A172 (cell line): ENCODE measurements around the gene RASAL2. TPM values are rescaled to one million over a fixed set of nuclear protein-coding genes. Genes with fewer than 3 reads are reported as not detected.
"Not testable (repeated sequence)": the region's sequence is repeated elsewhere in the genome, so short reads cannot be mapped to it uniquely, and the experiment has no call there.

Experiments
- DNase-seq: peaks from one replicate; pipeline ENCODE4 v3.0.0-alpha.2; 2015; ENCODE audit warnings: low spot score
- total RNA-seq: library from RNA; depleted of rRNA; stranded (reverse); fragments of >200 nt; shearing (Covaris generic); gene quantifications from 2 replicates; pipeline ENCODE4 v1.2.3, GENCODE V29; 2014

RASAL2 gene
- total RNA-seq, 1 experiment from 2014 or later = 18.7 TPM

DNA sequence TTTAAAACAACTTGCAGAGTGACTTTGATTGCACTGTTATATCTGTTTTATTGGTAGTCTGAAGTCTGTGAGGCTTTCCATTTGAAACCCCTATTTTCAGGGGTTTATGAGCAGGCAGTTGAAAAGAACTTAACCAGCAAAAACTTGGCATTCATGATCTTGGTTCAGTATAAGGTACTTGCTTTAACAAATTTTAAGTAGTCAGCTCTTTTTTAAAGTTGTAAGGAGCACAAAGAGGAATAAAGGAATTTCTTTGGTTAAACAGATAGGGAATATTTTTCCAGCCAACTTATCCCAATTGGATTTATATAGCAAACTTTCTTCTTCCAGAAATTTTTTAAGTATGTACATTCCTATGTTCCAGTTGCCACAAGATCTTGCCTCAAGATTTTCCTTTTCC is 138.2 kb downstream of the RASAL2 start:
- DNase-seq = no peak

DNA sequence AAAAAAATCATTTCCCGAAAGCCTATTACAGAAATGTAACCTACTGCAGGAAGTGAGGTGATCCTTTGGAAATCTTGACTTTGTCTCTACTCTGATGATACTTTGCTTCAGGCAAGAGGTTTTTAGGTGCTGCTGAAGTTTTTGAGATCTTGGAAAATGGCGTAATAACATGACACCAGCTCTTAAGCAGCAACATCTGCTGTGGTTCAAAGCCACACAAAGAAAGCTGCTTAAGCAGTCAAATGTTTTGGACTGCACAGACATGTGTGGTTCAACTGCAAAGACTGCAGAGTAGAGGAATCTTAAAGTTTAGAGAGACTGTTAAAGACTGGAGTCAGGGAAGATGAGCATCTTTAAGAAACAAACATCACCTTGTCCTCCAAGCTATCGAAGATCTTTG is 139.0 kb downstream of the RASAL2 start:
- no peak for DNase-seq

DNA sequence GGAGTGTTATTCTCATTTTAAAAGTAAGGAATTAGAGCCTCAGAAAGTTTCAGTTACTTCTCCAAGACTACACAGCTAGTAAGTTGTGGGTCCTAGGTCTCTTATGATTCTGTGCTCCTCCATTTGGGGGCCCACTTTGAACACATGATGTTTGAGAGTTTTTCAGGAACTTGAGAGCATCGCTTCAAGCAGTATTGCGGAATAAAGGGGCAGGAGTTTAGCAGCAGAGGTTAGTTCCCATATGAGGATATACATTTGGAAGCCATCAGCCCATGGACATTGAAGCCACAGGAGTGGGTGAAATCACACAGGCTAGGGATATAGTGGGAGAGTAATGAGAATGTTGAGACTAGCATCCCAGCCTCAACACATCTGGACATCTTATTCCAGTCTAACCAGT is 143.2 kb downstream of the RASAL2 start:
- DNase-seq = no peak

DNA sequence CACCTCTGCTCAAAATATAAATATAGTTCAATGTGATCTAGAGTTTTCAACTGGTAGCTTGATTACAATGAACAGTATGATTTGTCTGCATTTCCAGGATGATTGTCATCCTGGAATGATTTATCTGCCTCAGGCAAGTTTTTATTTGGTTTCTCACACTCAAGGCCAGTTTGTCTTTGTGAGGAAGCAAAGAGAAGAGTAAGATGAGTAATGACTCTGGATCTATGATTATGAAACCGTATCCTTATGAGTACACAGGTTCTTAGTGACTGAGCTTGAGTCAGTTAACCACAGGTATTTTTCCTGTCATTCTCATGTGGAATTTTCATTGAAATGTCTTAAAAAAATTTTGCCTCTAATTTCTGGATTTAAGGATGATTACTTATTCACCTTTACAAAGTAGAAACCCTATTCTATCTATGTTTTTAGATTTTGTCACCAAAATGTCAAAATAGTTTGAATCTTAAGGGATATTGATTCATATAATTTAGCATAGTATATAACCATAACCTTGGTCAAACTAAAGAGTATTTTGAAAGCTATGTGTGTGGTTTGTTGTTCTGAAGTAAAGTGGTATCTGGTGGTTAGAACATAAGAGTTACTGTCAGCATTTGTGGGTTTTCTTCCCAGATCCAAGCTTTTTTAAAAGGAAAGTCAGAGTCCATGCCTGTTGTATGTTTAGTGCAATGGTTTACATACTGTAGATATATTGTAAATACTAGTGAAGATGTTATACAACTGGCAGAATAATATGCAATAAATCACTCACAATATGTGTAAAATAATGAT is 145.0 kb downstream of the RASAL2 start:
- DNase-seq = peak; percentile 99

DNA sequence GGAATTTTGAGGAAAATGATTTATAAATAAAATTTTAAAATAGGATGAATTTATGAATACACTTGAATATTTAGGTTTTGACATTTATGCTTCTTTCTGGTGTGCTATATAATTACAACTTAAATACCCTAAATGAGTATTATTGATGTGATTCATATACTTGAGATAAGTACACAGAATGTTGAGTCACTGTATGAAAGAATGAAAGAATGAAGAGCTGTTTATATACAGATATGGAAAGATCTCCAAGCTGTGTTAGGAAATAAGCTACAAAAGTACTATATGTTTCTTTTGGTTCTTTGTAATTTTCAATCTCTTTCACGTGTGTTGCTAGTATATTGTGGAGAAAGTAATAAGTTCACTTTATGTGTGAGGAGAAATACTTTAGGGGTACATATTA is 147.2 kb downstream of the RASAL2 start:
- peak; percentile 45 for DNase-seq

DNA sequence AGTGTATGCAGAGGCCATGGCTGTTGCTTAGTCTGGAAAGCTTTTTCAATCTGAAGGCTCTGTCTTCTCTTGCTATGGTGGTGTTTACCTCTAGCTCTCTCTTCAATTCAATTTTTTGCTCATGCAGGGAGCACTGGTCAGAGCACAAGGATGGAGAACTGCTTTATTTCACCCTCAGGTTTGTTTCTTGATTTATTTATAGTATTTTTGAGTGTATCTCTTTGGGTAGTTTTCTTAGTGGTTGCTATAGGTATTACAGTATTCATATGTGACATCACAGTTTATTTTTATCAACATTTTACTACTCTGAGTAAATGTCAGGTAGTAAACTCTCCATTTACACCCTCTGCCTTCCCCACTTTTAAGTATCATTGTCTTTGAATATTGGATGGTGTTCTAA is 147.9 kb downstream of the RASAL2 start:
- no peak for DNase-seq

DNA sequence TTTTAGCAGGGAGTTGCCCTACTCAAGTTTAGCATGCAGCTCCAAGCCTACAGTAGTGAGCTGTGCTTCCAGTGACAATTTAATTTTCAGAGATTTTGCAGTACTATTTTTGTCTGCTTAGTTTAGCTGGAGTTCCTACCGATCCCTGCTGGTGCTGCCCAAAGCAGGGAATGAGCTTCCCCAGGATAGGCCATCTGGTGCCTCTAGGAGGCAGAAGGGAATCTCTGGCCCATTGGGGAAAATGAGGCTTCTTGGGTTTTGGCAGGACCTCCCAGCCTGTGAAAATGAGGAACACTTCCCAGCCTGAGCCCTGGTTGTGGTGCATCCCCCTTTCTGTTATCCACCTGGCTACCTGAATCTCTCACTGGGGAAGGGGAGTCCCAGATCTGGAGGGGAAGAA is 149.2 kb downstream of the RASAL2 start:
- no peak for DNase-seq

DNA sequence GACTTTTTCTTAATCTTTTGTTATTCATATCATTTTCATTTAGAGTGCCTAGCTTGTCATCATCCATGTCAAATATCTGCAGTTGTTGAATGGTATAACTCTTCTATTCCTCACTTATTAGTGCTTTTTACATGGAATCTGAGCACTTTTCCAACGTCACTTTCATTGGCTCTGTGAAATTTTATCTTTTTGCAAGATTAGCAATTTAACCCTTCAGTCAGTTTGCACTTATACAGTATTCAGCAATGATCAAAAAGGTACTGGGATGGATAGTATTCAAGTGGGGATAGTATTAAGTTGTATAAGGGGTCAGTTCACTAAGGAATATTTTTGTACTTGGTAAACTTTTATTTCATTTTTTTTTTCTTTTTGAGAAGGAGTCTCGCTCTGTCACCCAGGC is 150.0 kb downstream of the RASAL2 start:
- DNase-seq = no peak

DNA sequence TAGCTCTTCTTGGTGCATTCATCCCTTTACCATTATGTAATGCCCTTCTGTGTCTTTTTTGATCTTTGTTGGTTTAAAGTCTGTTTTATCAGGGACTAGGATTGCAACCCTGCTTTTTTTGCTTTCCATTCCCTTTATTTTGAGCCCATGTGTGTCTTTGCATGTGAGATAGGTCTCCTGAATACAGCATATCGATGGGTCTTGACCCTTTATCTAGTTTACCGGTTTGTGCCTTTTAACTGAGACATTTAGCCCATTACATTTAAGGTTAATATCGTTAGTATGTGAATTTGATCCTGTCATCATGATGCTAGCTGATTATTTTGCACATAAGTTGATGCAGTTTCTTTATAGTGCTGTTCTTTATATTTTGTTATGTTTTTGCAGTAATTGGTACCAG is 154.4 kb downstream of the RASAL2 start:
- DNase-seq = not testable (repeated sequence)

DNA sequence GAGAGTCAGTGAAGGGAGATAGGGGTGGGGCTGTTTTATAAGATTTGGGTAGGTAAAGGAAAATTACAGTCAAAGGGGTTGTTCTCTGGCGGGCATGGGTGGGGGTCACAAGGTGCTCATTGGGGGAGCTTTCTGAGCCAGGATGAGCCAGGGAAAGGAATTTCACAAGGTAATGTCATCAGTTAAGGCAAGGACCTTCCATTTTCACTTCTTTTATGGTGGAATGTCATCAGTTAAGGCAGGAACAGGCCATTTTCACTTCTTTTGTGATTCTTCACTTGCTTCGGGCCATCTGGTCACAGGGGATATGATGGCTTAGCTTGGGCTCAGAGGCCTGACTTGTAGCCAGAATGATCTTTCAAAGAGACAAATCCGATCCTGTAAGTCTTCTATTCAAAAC is 159.7 kb downstream of the RASAL2 start:
- DNase-seq = not testable (repeated sequence)

DNA sequence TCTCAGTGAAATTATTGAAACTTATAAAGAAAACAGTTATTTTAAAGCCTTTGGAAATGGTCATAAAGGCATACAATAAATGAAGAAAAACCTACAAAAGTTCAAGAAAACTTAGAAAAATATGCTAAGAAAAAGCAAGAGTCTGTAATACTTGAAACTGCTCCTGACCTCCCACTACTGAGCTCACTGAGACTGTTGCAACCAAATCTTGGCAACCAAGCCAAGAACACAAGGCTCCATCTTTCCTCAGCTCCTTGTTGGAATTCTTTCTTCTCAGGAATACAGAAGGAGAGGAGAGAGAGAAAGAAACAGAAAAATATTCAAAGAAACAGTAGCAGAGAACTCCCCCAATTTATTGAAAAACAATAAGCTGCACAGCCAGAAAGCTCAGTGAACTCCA is 160.5 kb downstream of the RASAL2 start:
- no peak for DNase-seq

DNA sequence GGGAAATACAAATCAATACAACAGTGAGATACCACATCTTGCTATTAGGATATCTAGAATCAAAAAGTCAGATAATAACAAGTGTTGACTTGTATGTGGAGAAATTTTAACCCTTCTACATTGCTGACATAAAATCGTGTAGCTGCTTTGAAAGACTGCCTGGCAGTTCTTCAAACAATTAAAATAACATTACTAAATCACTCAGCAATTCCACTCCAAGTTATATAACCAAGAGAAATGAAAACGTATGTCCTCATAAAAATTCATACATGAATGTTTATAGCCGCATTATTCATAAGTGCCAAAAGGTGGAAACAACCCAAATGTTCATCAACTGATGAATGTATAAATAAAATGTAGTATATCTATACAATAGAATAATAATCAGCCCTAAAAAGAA is 164.6 kb downstream of the RASAL2 start:
- no peak for DNase-seq

DNA sequence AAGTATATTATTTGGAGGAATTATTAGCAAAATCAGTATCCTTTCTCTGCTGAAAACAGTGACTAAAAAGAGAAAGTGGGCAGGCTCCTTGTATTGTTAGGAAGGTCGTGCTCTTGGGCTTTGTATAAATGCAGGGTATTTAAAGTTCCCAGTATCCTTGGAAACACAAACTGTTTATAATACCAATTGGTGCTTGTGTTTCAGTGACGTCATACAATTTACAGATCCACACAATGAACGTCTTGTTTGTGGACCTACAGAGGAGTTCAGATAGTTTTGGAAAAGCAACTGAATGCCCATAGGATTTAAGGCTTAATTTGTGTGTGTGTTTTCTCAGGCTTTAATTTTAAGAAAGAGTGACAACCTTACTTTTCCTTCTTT is 168.2 kb downstream of the RASAL2 start:
- DNase-seq = no peak

DNA sequence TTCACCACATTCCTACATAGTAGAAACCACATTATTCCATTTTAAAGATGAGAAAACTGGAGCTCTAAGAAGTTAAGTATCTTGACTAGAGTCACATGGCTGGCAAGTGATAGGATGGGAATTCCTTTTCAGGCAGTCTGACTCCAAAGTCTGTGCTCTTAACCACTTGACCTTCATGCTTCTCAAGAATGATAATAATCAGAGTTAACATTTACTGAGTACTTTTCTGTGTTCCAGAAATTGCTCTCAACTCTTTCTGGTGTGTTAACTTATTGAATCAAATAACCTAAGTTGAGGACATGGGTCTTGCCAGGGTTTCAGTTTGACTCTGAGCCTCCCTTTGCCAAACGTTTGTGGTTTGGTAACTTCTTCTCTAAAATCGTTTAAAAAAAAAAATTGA is 169.4 kb downstream of the RASAL2 start:
- DNase-seq = no peak

DNA sequence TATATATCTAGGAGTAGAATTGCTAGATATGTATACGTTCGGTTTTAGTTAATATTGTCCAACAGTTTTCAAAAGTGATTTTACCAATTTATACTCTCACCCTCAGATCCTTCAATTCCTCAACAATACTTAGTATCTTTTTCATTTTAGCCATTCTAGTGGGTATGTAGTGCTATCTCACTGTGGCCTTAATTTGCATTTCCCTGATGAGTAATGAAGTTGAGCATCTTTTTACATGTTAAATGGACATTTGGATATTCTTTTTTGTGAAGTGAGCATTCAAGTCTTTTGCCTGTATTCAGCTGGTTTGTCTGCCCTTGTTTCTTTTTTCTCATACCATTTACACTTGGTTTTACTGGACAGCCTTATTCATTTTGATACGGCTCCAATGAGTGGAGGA is 172.2 kb downstream of the RASAL2 start:
- DNase-seq = no peak

DNA sequence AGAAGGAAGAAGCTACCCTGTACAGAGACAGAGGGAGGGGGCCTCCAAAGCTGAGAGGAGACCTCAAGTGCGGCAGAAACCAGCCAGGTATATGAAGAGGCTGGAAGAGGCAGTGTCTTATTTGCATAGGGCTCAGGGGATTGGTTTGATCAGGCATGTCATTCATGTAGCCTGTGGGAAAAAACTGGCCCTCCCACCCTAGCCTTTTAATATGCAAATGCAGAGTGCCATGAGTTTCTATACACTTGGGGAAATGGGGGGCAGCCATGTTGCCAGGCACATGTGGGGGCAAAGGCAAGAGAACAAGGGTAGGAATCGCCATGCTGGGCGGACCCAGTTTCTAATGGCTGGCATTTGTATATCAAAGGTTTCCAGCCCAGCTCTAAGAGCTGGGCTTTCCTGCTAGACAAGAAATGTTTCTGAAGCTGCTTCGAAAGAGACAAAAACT is 172.7 kb downstream of the RASAL2 start:
- no peak for DNase-seq

DNA sequence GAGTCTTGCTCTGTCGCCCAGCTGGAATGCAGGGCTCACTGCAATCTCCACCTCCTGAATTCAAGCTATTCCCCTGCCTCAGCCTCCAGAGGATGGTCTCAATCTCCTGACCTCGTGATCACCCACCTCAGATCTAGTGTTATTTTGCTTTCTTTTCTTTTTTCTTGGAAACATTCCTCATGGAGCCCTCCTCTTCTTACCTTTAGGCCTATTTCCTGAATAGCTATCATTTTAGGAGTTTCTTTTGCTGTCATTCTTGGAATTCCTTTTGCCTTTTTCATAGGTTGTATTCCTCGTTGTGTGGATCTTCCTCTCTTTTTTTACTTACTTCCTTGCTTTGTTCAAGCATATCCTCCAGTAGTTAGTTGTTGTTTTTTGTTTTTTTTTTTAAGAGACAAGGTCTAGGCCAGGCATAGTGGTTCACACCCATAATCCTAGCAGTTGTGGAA is 173.8 kb downstream of the RASAL2 start:
- peak; percentile 75 for DNase-seq

DNA sequence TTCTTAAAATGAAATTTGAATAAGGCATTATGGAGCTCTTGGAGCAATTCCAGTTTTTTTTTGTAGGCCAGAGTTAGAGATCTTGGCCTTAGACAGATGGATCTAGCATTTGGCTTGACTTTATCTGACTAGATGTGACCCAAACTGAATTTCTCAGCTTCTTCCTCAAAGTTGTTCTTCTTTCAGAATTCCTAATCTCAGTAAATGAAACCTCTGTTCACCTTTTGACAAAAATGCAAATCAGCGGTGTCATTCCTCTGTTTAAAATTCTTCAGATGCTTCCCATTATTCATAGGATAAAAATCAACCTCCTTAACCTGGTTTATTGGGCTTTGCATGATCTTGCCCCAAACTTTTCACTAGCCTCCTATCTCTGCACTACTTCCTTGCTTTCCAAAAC is 177.6 kb downstream of the RASAL2 start:
- no peak for DNase-seq

DNA sequence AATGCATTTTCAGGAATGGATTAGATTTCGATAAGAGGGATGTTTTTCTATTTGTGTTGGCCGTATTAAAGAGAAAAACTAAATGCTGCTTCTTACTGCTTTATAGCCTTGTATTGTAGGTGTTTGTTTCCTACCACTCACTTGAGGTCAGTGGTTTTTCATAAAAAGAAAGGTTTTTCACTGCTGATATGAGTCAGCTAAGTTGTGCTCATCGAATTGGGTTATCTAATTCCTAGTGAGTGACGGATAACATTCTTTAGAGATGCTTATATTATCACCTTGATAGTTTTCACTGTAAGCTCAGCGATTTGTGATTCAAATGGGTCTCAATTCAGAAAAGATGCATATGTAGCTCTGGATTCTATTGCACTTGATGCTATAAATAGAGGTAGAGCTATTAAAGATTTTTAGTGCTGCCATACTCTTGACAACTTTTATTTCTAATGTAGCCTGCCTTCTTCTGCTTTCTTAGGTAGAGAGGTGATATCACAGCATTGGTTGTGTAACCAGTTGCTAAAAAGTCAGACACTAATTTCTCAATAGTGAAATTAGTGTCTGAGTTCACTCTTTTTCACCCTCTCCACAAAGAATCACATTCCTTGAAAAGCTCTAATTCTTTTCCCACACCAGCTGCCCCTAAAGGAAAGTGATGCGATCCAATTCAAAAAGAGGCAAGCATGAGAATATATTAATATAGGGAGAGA is 180.0 kb downstream of the RASAL2 start:
- DNase-seq = peak; percentile 72

DNA sequence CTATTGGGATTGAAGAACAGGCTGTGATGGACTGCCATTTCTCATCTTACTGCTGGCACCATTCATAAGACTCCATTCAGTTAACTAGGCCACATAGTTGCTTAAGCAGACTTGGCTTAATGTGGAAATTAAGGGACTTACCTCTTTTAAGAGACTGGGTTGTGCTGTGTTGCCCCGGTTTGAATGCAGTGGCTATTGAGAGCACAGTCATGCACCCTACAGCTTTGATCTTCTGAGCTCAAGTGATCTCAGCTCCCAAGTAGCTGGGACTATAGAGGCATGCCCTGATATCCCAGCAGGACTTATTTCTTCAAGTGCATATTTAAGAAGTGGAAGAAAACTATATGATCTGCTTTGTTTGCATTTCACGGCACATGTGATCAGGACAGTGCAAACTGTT is 181.1 kb downstream of the RASAL2 start:
- DNase-seq = no peak

DNA sequence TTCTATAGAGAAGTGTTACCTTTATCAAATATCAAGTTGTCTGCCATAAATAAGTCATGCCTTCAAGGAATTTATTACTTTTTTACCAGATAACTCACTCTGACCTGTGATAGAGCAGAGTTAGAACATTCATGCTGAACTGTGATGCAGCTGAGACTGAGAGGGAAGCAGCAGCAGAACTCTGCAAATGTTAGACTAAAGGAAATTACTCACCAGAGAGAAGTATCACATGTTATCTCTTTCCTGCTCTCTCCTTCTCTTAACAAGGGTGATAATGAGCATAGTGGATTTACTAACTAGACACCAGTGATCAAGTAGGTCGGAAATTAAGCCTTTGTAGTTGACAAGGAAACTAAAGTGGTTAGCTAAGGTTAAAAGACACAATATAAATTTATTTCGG is 181.6 kb downstream of the RASAL2 start:
- peak; percentile 72 for DNase-seq

DNA sequence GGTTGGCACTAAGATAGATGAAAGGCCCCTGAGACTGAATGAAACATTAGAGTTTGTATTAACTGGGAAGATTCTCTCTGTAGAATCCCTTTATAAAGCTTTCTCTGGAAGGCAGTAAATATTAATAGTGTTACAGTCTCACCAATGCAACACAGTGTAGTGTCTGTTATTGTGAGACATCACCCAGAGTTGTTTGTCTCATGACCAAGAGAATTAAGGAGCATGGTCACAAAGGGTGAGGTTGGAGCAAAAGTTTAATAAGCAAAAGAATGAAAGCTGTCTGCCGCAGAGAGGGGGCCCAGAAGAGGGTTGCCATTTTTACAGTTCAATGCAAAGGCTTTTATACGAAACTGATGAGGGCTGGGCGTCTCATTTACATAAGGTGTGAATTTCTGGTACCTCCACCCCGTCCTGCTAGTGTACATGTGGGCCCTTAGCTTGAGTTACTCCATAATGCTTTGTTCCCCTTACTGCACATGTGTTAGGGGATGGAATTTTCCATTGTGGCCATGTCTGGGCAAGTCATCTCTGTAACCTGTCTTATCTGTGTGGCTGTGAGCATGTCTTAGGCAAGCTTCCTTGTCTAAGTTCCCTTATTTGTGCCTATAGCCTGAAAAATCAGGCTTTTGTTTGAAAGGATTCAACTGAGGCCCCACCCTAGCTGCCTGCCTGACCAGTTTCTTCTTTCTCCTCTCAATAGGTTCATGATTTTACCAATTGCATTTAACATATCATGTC is 184.1 kb downstream of the RASAL2 start:
- no peak for DNase-seq
